ENCODE data around the gene CDA. TPM values are rescaled to one million over a fixed set of nuclear protein-coding genes. Genes with fewer than 3 reads are reported as not detected.
"Not testable (repeated sequence)": the region's sequence is repeated elsewhere in the genome, so short reads cannot be mapped to it uniquely, and the experiment has no call there.

The CDA gene
- total RNA-seq, 3 donors from 2014 or later (not counting 1 experiment from before 2014, with no cell fraction given) = 1.4 to 5.3 TPM; not detected in 1

- no peaks in the 10 kb centered on the region for H3K4me1 Mint-ChIP-seq
- peaks cover 7 to 14% of the 10 kb centered on the region in 2 donors for H3K27me3 Mint-ChIP-seq (ENCODE audit: low read depth in 2 of 2)
- no peaks in the 10 kb centered on the region for H3K36me3 ChIP-seq (ENCODE audit: control insufficient read depth, insufficient read depth, low read length)
- no peak overlapping the region for H3K4me3 ChIP-seq (ENCODE audit: low read length)
- DNase-seq = no peak
- no peaks in the 10 kb centered on the region for H3K36me3 Mint-ChIP-seq
- TF ChIP-seq, protein P1, sequence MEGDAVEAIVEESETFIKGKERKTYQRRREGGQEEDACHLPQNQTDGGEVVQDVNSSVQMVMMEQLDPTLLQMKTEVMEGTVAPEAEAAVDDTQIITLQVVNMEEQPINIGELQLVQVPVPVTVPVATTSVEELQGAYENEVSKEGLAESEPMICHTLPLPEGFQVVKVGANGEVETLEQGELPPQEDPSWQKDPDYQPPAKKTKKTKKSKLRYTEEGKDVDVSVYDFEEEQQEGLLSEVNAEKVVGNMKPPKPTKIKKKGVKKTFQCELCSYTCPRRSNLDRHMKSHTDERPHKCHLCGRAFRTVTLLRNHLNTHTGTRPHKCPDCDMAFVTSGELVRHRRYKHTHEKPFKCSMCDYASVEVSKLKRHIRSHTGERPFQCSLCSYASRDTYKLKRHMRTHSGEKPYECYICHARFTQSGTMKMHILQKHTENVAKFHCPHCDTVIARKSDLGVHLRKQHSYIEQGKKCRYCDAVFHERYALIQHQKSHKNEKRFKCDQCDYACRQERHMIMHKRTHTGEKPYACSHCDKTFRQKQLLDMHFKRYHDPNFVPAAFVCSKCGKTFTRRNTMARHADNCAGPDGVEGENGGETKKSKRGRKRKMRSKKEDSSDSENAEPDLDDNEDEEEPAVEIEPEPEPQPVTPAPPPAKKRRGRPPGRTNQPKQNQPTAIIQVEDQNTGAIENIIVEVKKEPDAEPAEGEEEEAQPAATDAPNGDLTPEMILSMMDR (IDR thresholded peaks at IDR 0.05) = no peak
- no peak for ATAC-seq
- H3K9me3 ChIP-seq (ENCODE audit: control insufficient read depth, insufficient read depth, low read length) = no peaks in the 10 kb centered on the region
- H3K27me3 ChIP-seq (ENCODE audit: control insufficient read depth, insufficient read depth, low read length) = no peaks in the 10 kb centered on the region
- intact Hi-C loops (cut with micrococcal nuclease) = no loop called here
- H3K27ac ChIP-seq (ENCODE audit: low read length) = no peak overlapping the region
- no peak overlapping the region for H3K27ac Mint-ChIP-seq
- 85% methylated on average over 3 of the region's 4 CpGs for WGBS (ENCODE audit: insufficient coverage)
- no peaks in the 10 kb centered on the region for H3K9me3 Mint-ChIP-seq
- no peak overlapping the region for H3K4me3 Mint-ChIP-seq
- no peaks in the 10 kb centered on the region for H3K4me1 ChIP-seq (ENCODE audit: control insufficient read depth, insufficient read depth, low read length)
Measured at GRCh38 chr1:20602851-20603450, 14.1 kb downstream of the CDA start.

- Histone ChIP-seq H3K27ac (ENCODE audit: low read length) (no peak overlapping the region), H3K36me3 (ENCODE audit: control insufficient read depth, insufficient read depth, low read length) (no peaks in the 10 kb centered on the region), H3K4me3 (ENCODE audit: low read length) (no peak overlapping the region), H3K4me1 (ENCODE audit: control insufficient read depth, insufficient read depth, low read length) (no peaks in the 10 kb centered on the region), H3K27me3 (ENCODE audit: control insufficient read depth, insufficient read depth, low read length) (no peaks in the 10 kb centered on the region), H3K9me3 (ENCODE audit: control insufficient read depth, insufficient read depth, low read length) (no peaks in the 10 kb centered on the region)
- 85% methylated on average over 9 of the region's 9 CpGs for WGBS (ENCODE audit: insufficient coverage)
- no peak overlapping the region for H3K4me3 Mint-ChIP-seq
- H3K9me3 Mint-ChIP-seq = no peaks in the 10 kb centered on the region
- ATAC-seq (peak in 1 of 3 donors; percentile 43), DNase-seq (no peak)
- H3K4me1 Mint-ChIP-seq = no peaks in the 10 kb centered on the region
- H3K27ac Mint-ChIP-seq = no peak overlapping the region
- peaks cover 5 to 10% of the 10 kb centered on the region in 2 donors for H3K27me3 Mint-ChIP-seq (ENCODE audit: low read depth in 2 of 2)
- no peaks in the 10 kb centered on the region for H3K36me3 Mint-ChIP-seq
- intact Hi-C loops (cut with micrococcal nuclease) = no loop called here
- TF ChIP-seq, protein P1 (IDR thresholded peaks at IDR 0.05) = no peak
Measured at GRCh38 chr1:20603504-20604464, 14.9 kb downstream of the CDA start.

DNA sequence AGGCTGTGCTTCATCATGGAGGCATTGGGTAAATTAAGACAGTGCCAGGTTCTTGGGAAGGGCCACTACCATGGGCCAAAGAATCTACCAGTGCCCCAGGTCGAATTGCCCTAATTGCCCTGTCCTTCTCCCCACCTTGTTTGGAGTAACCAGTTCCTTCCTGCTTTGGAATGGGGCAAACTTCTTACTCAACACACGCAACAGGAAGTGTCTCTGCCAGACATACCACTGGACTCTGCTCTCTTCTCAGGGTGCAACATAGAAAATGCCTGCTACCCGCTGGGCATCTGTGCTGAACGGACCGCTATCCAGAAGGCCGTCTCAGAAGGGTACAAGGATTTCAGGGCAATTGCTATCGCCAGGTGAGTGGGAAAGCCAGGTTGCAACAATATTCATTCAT is 15.8 kb downstream of the CDA start:
- H3K27ac ChIP-seq (ENCODE audit: low read length) = no peak overlapping the region
- Mint-ChIP-seq H3K27me3 (ENCODE audit: low read depth in 2 of 2) (peaks cover 3 to 5% of the 10 kb centered on the region in 2 donors), H3K9me3 (no peaks in the 10 kb centered on the region), H3K4me1 (no peaks in the 10 kb centered on the region), H3K27ac (no peak overlapping the region), H3K4me3 (no peak overlapping the region), H3K36me3 (no peaks in the 10 kb centered on the region)
- ATAC-seq (no peak), DNase-seq (no peak)
- 77% methylated on average over 7 of the region's 7 CpGs for WGBS (ENCODE audit: insufficient coverage)
- H3K36me3 ChIP-seq (ENCODE audit: control insufficient read depth, insufficient read depth, low read length) = no peaks in the 10 kb centered on the region
- H3K4me3 ChIP-seq (ENCODE audit: low read length) = no peak overlapping the region
- H3K4me1 ChIP-seq (ENCODE audit: control insufficient read depth, insufficient read depth, low read length) = no peaks in the 10 kb centered on the region
- no peaks in the 10 kb centered on the region for H3K9me3 ChIP-seq (ENCODE audit: control insufficient read depth, insufficient read depth, low read length)
- intact Hi-C loops (cut with micrococcal nuclease) = no loop called here
- H3K27me3 ChIP-seq (ENCODE audit: control insufficient read depth, insufficient read depth, low read length) = no peaks in the 10 kb centered on the region
- TF ChIP-seq, protein P1 (IDR thresholded peaks at IDR 0.05) = no peak

DNA sequence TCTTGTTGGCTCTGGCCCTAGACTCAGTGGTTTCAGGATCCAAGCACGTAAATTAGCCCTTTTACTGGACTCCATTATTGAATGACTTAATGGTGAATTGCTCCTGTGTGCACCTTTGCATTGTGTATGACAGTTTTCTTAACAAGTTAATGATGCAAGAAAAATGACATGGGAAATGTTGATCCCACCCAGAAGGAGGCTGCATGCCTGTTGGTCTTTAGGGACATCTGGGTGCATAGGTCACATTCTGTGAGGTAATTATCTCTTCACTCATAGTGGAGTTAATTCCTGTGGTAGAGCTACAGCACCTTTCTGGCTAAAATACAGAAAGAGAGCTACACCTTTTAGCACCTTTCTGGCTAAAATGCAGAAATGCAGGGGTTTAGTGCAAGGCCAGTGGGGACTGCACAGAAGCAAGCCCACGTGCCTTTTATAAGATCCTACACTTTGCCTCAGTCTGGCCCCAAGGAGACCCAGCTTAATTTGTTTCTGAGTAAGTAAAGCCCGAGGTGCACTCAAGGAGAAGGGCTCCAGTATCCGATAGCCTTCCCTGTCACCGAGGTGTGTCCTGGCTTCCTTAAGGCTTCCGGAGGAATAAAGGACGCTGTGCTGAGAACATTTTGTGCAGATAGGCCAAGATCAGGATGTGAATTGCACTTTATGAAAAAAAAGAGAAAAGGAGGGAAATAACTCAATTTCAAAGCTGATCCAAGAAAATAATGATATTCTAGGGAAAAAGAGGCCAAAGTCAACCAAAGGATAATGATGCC is 18.1 kb downstream of the CDA start:
- H3K27ac ChIP-seq (ENCODE audit: low read length); H3K27ac Mint-ChIP-seq; ATAC-seq; H3K4me3 ChIP-seq (ENCODE audit: low read length); H3K36me3 Mint-ChIP-seq; DNase-seq; H3K9me3 ChIP-seq (ENCODE audit: control insufficient read depth, insufficient read depth, low read length); H3K4me3 Mint-ChIP-seq; intact Hi-C loops (cut with micrococcal nuclease); H3K27me3 ChIP-seq (ENCODE audit: control insufficient read depth, insufficient read depth, low read length); H3K27me3 Mint-ChIP-seq (ENCODE audit: low read depth in 2 of 2); H3K9me3 Mint-ChIP-seq; H3K36me3 ChIP-seq (ENCODE audit: control insufficient read depth, insufficient read depth, low read length); H3K4me1 Mint-ChIP-seq; H3K4me1 ChIP-seq (ENCODE audit: control insufficient read depth, insufficient read depth, low read length): not testable (repeated sequence)
- 87% methylated on average over 3 of the region's 7 CpGs for WGBS (ENCODE audit: insufficient coverage)
